Liver (tissue), 3 donors: ENCODE measurements around the gene NF2.

ENCODE experiments used
- CTCF ChIP-seq: fragments of 150-350 bp; IDR thresholded peaks from 2 replicates; pipeline ENCODE4 v1.5.1; 2017; ENCODE audit warnings: improper control_type of control experiment, low read depth, low read length; ENCODE audit not compliant: missing input control
- NR2F2 ChIP-seq: IDR thresholded peaks from 2 replicates; pipeline ENCODE4 v1.6.1; 2016; ENCODE audit warnings: antibody characterized with exemption
- RAD21 ChIP-seq, 2 donors: IDR thresholded peaks; 2 replicates each; pipeline ENCODE4 v1.6.1; 2016; ENCODE audit warnings: antibody characterized with exemption in 2 of 2, mild to moderate bottlenecking in 2 of 2
- REST ChIP-seq: IDR thresholded peaks from 2 replicates; pipeline ENCODE4 v1.6.1; 2016; ENCODE audit warnings: antibody characterized with exemption, mild to moderate bottlenecking
- donor health status: healthy.
- donor health status: healthy.

- no peak for TF ChIP-seq CTCF
- TF ChIP-seq REST, result no peak
- no peak for TF ChIP-seq RAD21 (IDR thresholded peaks at IDR 0.05)
- TF ChIP-seq NR2F2, result no peak
These were observed 35.2 kb downstream of the NF2 start for GRCh38 chr22:29638678-29639077.
